Adrenal gland (tissue), 12 donors: Measurements from ENCODE around the gene SLC2A2. TPM values are rescaled to one million over a fixed set of nuclear protein-coding genes. Genes with fewer than 3 reads are reported as not detected.

ENCODE experiments used
- DNase-seq, 7 donors: peaks; one replicate each; pipeline ENCODE4 v3.0.0-alpha.2; 2019 to 2020
- H3K27ac ChIP-seq, 5 donors: fragments of 200-600 bp; sonication (generic) in 4 of 5; 1 replicate in 3 of 5; 2 replicates in 2 of 5; pipeline versions ENCODE4 v1.5.1 to v1.8.0; 2016 to 2020; ENCODE audit warnings: mild to moderate bottlenecking in 1 of 5
- H3K27me3 ChIP-seq: fragments of 200-600 bp; 2 replicates; pipeline ENCODE4 v1.8.0; 2021
- H3K36me3 ChIP-seq, 2 donors: fragments of 200-600 bp; replicated peaks in 1 of 2; 1 replicate in 1 of 2; 2 replicates in 1 of 2; pipeline versions ENCODE4 v1.5.1 to v1.8.0; 2018 to 2022
- H3K4me1 ChIP-seq, 2 donors: fragments of 200-600 bp; replicated peaks in 1 of 2; 1 replicate in 1 of 2; 2 replicates in 1 of 2; pipeline versions ENCODE4 v1.5.1 to v1.8.0; 2018 to 2021
- H3K4me3 ChIP-seq, 4 donors: fragments of 200-600 bp; sonication (generic) in 3 of 4; one replicate each; pipeline ENCODE4 v1.5.1; 2016 to 2018
- H3K9me3 ChIP-seq, 3 donors: fragments of 200-600 bp; sonication (generic) in 1 of 3; replicated peaks in 1 of 3; 1 replicate in 2 of 3; 2 replicates in 1 of 3; pipeline versions ENCODE4 v1.5.1 to v1.8.0; 2016 to 2021
- POLR2A ChIP-seq, 2 donors: fragments of 450-650 bp; IDR thresholded peaks; one replicate each; pipeline ENCODE4 v1.6.1; 2017; ENCODE audit warnings: antibody characterized with exemption in 2 of 2, mild to moderate bottlenecking in 2 of 2, moderate library complexity in 1 of 2
- WGBS, 4 donors: extraction: QIAGEN DNeasy Blood & Tissue Kit in 2 of 4; methylation state at CpG; one replicate each; pipeline versions ENCODE4 v1.1.5 to v1.1.7; 2013 to 2017; 5-methylcytosine and 5-hydroxymethylcytosine counted together
- intact Hi-C, 2 donors: fragments of 100-400 bp; cut with DNase I; formaldehyde crosslinking; loops; one replicate each; pipeline versions ENCODE4 v1.14.1 to v1.15.0; 2022 to 2023
- polyA plus RNA-seq, 3 donors: library from polyadenylated mRNA; stranded (reverse); fragments of 200-250 nt in 2 of 3; fragments of 350-450 nt in 1 of 3; fragmentation: Illumina TruSeq in 1 of 3; extraction: RNeasy Lipid Tissue Mini Kit (QIAGEN cat#74804) in 1 of 3; gene quantifications; one replicate each; pipeline ENCODE4 v1.2.3, GENCODE V29; 2013 to 2014
- small RNA-seq, 2 donors: library from RNA; depleted of rRNA; stranded (forward); fragments of <200 nt; gene quantifications; one replicate each; pipeline ENCODE3, GENCODE V24; 2016
- total RNA-seq, 9 donors: library from RNA; depleted of rRNA in 4 of 9; stranded (reverse); fragments of >200 nt in 4 of 9; fragments of 120-200 nt in 1 of 9; fragmentation: NEBNext Ultra II Directional in 1 of 9; extraction: Animal tissue kit (Norgen Biotek cat#: 25700) in 1 of 9; gene quantifications; one replicate each; pipeline versions ENCODE4 v1.1.0 to v1.2.4, GENCODE V29; 2013 to 2023
- TF ChIP-seq, protein P1 (sequence below), 6 experiments: fragments of 450-650 bp in 4 of 6; fragments of 200-600 bp in 2 of 6; sonication (generic) in 1 of 6; IDR thresholded peaks; 1 replicate in 5 of 6; 2 replicates in 1 of 6; pipeline versions ENCODE4 v1.5.1 to v1.8.0; 2016 to 2021; ENCODE audit warnings: antibody characterized with exemption in 6 of 6, mild to moderate bottlenecking in 2 of 6, moderate library complexity in 1 of 6
- donor health status: healthy with polysubstance abuse.
- donor health status: Bipolar disorder and iron deficiency.
- donor health status: DM: yes; HTN: yes; CAD: no.
- donor health status: DM: no; HTN: no; CAD: no.
- donor health status: DM: no; HTN: no; CAD: no.
- donor health status: DM: yes; HTN: yes; CAD: no.

Gene SLC2A2
- total and polyA plus RNA-seq, 12 donors = 0.22 TPM; not detected in 11

DNA sequence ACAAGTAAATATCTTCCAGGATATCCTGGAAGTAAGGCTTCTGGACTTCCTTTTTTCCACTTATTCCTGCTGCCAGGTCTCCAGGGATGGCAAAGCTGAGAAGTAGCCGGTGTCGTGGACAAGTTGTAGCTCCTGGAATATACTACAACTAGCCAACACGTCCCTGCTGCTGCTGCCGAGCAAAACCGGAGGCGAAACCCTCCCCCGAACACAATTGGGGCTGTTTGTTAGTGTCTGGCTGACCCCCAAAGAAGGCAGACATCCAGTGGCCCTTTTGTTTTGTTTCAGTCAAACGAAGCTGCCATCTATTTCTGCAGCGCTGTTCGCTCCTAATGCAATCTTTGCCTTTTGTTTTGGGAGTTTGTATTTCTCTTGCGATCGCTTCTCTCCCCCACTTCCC, 72.8 kb downstream of the SLC2A2 start:
- Histone ChIP-seq H3K4me1 (no peaks in the 10 kb centered on the region), H3K27me3 (no peaks in the 10 kb centered on the region), H3K9me3 (no peaks in the 10 kb centered on the region), H3K27ac (no peak overlapping the region), H3K36me3 (no peaks in the 10 kb centered on the region), H3K4me3 (no peak overlapping the region)
- WGBS, 4 donors = 73 to 81% (median 75%) methylated on average over 12 of the region's 12 CpGs
- no peak for DNase-seq
- intact Hi-C loops = no loop called here
- TF ChIP-seq, protein P1, sequence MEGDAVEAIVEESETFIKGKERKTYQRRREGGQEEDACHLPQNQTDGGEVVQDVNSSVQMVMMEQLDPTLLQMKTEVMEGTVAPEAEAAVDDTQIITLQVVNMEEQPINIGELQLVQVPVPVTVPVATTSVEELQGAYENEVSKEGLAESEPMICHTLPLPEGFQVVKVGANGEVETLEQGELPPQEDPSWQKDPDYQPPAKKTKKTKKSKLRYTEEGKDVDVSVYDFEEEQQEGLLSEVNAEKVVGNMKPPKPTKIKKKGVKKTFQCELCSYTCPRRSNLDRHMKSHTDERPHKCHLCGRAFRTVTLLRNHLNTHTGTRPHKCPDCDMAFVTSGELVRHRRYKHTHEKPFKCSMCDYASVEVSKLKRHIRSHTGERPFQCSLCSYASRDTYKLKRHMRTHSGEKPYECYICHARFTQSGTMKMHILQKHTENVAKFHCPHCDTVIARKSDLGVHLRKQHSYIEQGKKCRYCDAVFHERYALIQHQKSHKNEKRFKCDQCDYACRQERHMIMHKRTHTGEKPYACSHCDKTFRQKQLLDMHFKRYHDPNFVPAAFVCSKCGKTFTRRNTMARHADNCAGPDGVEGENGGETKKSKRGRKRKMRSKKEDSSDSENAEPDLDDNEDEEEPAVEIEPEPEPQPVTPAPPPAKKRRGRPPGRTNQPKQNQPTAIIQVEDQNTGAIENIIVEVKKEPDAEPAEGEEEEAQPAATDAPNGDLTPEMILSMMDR (IDR thresholded peaks at IDR 0.05) = no peak
- no peak for TF ChIP-seq POLR2A (IDR thresholded peaks at IDR 0.05)

DNA sequence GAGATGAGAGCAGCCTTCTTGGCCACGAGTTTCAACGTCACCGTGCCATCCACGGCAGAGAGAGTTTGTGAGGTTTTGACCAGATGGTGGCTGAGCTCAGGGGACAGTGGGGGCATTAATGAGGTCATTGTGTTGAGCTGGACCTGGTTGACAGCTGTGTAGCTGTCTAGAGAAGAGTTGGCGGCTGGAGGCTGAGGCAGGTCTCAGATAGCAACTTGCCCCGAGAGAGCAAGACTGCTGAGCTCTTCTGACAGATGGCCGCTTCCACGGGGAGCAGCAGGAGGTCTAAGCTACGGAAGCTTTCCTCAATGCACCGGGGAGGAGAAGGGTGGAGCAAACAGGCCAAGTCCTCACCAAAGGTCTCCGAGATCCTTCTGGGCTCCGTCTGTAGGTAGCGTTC, 73.3 kb downstream of the SLC2A2 start:
- Histone ChIP-seq H3K27ac (no peak overlapping the region), H3K36me3 (no peaks in the 10 kb centered on the region), H3K4me1 (no peaks in the 10 kb centered on the region), H3K4me3 (no peak overlapping the region), H3K27me3 (no peaks in the 10 kb centered on the region), H3K9me3 (no peaks in the 10 kb centered on the region)
- 77 to 89% (median 82%) methylated on average over 9 to 13 of the region's 13 CpGs for WGBS, 4 donors
- TF ChIP-seq, protein P1 (IDR thresholded peaks at IDR 0.05) = no peak
- no peak for TF ChIP-seq POLR2A (IDR thresholded peaks at IDR 0.05)
- intact Hi-C loops = no loop called here
- DNase-seq = no peak

DNA sequence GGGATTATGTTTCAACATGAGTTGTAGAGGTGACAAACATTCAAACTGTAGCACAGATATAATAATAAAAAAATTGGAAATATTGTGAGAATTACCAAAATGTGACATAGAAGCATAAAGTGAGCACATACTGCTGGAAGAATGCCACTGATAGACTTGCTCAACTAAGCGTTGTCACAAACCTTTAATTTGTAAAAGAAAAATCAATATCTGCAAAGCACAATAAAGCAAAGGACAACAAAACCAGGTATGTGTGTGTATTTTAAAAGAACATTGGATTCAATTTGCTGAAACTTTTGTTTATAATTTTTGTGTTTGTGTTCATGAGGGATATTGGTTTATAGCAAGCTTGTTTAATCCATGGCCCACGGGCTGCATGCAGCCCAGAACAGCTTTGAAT, 77.3 kb downstream of the SLC2A2 start:
- Histone ChIP-seq H3K36me3 (no peaks in the 10 kb centered on the region), H3K9me3 (no peaks in the 10 kb centered on the region), H3K4me1 (no peaks in the 10 kb centered on the region), H3K4me3 (no peak overlapping the region), H3K27me3 (peaks cover 2% of the 10 kb centered on the region), H3K27ac (no peak overlapping the region)
- no peak for TF ChIP-seq POLR2A (IDR thresholded peaks at IDR 0.05)
- TF ChIP-seq, protein P1 (IDR thresholded peaks at IDR 0.05) = no peak
- no peak for DNase-seq
- intact Hi-C loops = no loop called here
- WGBS, 4 donors = 75 to 88% (median 83%) methylated on average over 2 of the region's 2 CpGs

DNA sequence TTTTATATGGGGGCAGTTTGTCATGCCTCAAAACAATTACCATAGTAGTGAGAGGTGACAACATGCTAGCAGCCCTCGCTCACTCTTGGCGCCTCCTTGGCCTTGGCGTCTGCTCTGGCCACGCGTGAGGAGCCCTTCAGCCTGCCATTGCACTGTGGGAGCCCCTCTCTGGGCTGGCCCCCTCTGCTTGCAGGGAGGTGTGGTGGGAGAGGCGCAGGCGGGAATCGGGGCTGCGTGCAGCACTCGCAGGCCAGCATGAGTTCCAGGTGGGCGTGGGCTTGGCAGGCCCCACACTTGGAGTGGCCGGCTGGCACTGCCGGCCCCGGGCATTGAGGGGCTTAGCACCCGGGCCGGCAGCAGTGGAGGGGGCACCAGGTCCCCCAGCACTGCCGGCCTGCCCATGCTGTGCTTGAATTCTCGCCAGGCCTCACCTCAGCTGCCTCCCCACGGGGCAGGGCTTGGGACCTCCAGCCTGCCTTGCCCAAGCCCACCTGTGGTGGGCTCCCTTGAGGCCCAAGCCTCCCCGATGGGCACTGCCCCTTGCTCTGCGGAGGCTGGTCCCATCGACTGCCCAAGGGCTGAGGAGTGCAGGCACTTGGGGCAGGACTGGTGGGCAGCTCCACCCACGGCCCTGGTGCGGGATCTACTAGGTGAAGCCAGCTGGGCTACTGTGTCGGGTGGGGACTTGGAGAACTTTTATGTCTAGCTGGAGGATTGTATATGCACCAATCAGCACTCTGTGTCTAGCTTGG, 79.3 kb downstream of the SLC2A2 start:
- H3K4me3 ChIP-seq = no peak overlapping the region
- peaks cover 2% of the 10 kb centered on the region for H3K27me3 ChIP-seq
- H3K27ac ChIP-seq = no peak overlapping the region
- WGBS, 4 donors = 94 to 97% (median 95%) methylated on average over 10 to 25 of the region's 25 CpGs; no CpG with 5 or more reads in 1 of the 4 donors
- no peaks in the 10 kb centered on the region for H3K9me3 ChIP-seq
- no peaks in the 10 kb centered on the region for H3K4me1 ChIP-seq
- intact Hi-C loops = no loop called here
- DNase-seq = no peak
- H3K36me3 ChIP-seq = no peaks in the 10 kb centered on the region
- TF ChIP-seq, protein P1 (IDR thresholded peaks at IDR 0.05) = no peak
- no peak for TF ChIP-seq POLR2A (IDR thresholded peaks at IDR 0.05)

Small RNA genes lying within 50 kb of the gene (small RNA-seq; reads per million reads assigned to genes)
- 0 reads per million in 2 donors for gene RNU1-70P

Other genes with a start within 250 kb of the SLC2A2 start
- 10 to 100 TPM; 22.1 to 78.4 (median 45.4) TPM for gene RPL22L1, start 156.5 kb downstream of the SLC2A2 start, total RNA-seq
- gene RPL22L1, start 156.5 kb downstream of the SLC2A2 start, polyA plus RNA-seq = 100 to 1,000 TPM in 2 of 3 donors, 10 to 100 TPM in 1; 93.2 to 143 (median 128) TPM
- 10 to 100 TPM in 1 of 9 donors, 1 to 10 TPM in 8; 2.1 to 11.2 (median 4.5) TPM for gene EIF5A2, start 118.1 kb downstream of the SLC2A2 start, total RNA-seq
- gene EIF5A2, start 118.1 kb downstream of the SLC2A2 start, polyA plus RNA-seq = 1 to 10 TPM in 2 of 3 donors, under 1 TPM in 1; 0.94 to 8.8 (median 1.4) TPM